ENCODE measurements around the gene RBMS3.
"Not testable (repeated sequence)": the region's sequence is repeated elsewhere in the genome, so short reads cannot be mapped to it uniquely, and the experiment has no call there.

RBMS3 gene

DNA sequence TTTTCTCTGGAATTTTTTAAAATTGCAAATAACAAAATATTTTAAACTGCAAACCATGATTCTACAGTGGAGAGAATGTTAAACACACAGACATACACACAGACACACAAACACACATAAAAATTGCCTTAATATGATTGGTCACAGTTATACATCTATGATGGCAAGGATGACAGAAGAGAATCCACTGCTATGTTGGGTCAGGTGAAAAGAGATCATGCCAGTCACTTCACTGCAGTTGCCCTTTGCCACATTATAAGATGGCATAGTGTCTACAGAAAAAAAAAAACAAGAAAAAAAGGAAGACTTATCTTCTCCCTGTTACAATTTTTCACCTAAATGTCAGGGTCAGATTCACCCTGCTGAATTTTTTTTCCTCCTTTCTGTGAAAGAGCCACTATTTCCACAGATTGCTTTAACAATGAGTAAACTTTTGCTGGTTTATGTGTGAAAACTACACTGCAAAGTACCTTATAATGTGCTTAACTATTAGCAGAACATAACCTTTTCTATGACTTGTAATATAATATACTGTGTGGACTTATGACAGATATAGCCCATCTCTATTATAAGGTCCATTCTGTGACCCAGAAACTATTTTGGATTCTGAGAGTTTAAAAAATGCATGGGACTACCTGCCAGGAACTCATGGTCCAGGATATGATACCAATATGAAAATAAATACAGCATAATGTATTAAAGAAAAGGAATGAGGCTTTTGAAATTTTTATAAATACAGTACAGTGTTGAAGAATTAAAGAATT lies 111.9 kb downstream of the RBMS3 start:
- POLR2A ChIA-PET = no interaction called here

DNA sequence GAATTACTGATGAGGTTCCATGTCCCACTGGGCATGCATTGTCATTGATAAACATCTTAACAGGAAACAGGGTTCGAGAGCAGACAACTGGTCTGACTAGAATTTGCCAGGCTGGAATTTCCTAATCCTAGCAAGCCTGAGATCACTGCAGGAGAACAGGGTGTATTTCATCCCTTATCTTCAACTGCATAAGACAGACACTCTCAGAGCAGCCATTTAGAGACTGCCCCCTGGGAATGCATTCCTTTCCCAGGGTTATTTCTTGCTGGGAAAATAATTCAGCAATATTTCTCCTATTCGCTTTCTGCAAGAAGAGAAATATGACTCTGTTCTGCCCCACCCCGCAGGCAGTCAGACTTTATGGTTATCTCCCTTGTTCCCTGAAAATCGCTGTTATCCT lies 113.1 kb downstream of the RBMS3 start:
- POLR2A ChIA-PET; CTCF ChIA-PET; DNase-seq (ENCODE audit: extremely low spot score): not testable (repeated sequence)

More for the DNA sequence above, 111.9 kb downstream of the RBMS3 start:
- DNase-seq (ENCODE audit: extremely low spot score) = no peak
- TF ChIP-seq, protein P1, sequence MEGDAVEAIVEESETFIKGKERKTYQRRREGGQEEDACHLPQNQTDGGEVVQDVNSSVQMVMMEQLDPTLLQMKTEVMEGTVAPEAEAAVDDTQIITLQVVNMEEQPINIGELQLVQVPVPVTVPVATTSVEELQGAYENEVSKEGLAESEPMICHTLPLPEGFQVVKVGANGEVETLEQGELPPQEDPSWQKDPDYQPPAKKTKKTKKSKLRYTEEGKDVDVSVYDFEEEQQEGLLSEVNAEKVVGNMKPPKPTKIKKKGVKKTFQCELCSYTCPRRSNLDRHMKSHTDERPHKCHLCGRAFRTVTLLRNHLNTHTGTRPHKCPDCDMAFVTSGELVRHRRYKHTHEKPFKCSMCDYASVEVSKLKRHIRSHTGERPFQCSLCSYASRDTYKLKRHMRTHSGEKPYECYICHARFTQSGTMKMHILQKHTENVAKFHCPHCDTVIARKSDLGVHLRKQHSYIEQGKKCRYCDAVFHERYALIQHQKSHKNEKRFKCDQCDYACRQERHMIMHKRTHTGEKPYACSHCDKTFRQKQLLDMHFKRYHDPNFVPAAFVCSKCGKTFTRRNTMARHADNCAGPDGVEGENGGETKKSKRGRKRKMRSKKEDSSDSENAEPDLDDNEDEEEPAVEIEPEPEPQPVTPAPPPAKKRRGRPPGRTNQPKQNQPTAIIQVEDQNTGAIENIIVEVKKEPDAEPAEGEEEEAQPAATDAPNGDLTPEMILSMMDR (IDR thresholded peaks at IDR 0.05; ENCODE audit: control extremely low read depth, extremely low read depth, low read depth, missing control alignments) = no peak
- CTCF ChIA-PET = no interaction called here

DNA sequence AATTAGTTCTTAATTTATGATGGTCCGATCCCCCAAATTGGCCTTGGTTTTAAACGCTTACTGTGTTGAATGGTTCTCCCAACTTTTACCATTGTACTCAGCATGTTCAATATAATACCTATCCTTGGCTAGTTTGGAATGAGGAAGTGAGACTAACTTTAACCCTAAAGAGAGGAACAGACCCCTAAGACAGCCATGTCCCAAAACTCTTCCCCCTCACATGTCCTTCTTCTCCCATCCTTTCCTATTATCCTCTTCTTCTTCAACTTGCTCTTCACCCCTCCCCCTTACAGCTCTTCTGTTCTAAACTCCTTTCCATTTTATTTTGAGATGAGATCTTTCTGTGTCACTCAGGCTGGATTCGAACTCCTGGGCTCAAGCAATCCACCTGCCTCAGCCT lies 116.5 kb downstream of the RBMS3 start:
- POLR2A ChIA-PET = no interaction called here
- CTCF ChIA-PET = interaction anchor here (1.6 kb wide), 1 partner anchor 19 kb away, joined by 5 read pairs; no protein-coding TSS in a partner anchor
- no peak for DNase-seq (ENCODE audit: extremely low spot score)
- TF ChIP-seq, protein P1 (IDR thresholded peaks at IDR 0.05; ENCODE audit: control extremely low read depth, extremely low read depth, low read depth, missing control alignments) = no peak

DNA sequence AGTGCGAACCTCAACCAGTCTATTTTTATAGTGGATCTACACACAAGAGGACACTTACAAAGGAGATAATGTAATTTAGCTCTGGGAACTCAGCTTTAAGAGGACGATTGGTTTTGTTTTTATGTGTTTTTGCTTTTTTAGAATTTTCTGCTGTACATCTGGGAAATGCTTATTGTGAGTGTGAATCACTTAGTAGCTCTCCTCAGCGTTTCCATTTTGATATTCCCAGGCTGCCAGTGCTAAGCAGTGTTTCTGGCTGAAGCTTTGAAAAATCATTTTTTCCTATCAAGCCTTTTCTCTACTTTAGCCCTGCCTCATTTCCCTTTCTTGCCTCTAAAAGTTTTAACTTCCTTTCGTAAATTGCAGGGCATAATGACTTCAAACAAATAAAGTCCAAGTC lies 117.9 kb downstream of the RBMS3 start:
- POLR2A ChIA-PET = no interaction called here
- TF ChIP-seq, protein P1 (IDR thresholded peaks at IDR 0.05; ENCODE audit: control extremely low read depth, extremely low read depth, low read depth, missing control alignments) = no peak
- DNase-seq (ENCODE audit: extremely low spot score) = no peak
- CTCF ChIA-PET = interaction anchor here (1.4 kb wide), 1 partner anchor 23 kb away, joined by 3 read pairs; no protein-coding TSS in a partner anchor

DNA sequence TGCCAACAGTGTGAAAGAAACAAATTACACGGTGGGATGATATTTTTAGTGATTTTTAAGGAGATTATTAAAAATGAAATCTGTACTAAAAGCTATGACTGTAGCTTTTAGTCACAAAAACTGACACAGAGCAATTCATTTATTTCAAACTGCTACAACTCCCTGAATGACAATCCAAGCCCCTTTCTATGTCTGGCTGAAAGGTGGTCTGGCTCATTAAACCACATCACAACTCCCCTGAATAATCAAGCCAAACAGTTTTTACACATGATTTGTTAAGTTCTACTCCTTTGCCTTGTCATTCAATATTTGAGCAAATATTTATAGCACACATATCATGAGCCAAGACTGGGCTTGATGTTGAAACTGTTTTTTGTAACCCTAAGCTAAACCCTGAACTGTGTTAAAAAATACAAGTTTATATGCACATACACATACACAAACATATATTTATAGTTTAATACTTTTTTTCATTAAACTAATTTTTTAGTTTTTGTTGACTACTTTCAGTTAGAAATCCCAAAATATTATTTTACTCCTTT lies 125.5 kb downstream of the RBMS3 start:
- POLR2A ChIA-PET = no interaction called here
- TF ChIP-seq, protein P1 (IDR thresholded peaks at IDR 0.05; ENCODE audit: control extremely low read depth, extremely low read depth, low read depth, missing control alignments) = no peak

DNA sequence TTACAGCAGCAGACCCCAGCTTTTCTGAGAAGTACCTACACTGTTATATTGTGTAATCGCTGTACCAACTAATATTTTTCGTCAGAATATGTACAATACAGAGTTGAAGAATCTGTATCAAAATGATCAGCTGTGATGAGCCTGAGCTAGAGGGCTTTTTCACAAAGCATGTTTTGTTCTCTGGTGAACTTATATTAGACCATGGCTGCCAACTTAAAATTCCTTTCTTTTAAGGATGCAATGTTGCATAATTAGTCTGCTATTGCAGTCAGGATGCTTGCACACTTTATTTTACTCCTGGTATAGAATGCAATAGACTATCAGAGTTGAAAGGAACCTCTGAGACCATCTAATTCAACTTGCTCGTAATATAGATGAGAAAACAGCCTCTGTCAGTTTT lies 127.8 kb downstream of the RBMS3 start:
- TF ChIP-seq, protein P1 (IDR thresholded peaks at IDR 0.05; ENCODE audit: control extremely low read depth, extremely low read depth, low read depth, missing control alignments) = no peak
- POLR2A ChIA-PET = no interaction called here
- DNase-seq (ENCODE audit: extremely low spot score) = no peak
- CTCF ChIA-PET = no interaction called here

More for the DNA sequence above, 125.5 kb downstream of the RBMS3 start:
- CTCF ChIA-PET = interaction anchor here (1.0 to 1.9 kb wide), 3 partner anchors 10 to 193 kb away, joined by 3 to 6 read pairs (median 4); no protein-coding TSS in a partner anchor
- DNase-seq (ENCODE audit: extremely low spot score) = no peak

DNA sequence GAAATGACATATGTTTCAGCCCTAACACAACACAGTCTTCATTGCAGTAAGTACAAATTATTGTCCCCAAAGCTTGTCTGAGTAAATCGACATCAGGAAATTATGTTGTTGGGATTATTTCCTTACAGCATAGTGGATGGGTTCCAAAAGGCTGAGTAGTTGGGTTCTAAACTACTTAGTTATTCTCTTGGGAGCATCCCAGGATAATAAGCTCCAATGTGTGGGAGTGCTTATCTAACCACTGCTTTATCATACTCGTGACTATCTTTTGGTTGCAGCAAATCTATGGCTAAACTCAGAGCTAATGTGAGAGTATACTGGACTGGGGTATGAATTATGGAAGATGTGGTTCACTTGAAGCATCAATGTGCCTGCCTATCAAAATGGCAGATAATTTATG lies 128.5 kb downstream of the RBMS3 start:
- CTCF ChIA-PET = no interaction called here

More for the DNA sequence above, 128.5 kb downstream of the RBMS3 start:
- DNase-seq (ENCODE audit: extremely low spot score) = no peak
- POLR2A ChIA-PET = no interaction called here
- TF ChIP-seq, protein P1 (IDR thresholded peaks at IDR 0.05; ENCODE audit: control extremely low read depth, extremely low read depth, low read depth, missing control alignments) = no peak

All from GM10248 (cell line).